Measurements from ENCODE around the gene METRNL.
"Not testable (repeated sequence)": the region's sequence is repeated elsewhere in the genome, so short reads cannot be mapped to it uniquely, and the experiment has no call there.

The METRNL gene

GRCh38 chr17:83079352-83079747 is at the start of gene METRNL:
Gene METRNL (plus strand): TSS chr17:83079609. CDS start chr17:83079816, 207 bp downstream.
- DNase-seq: no peak

- no peak for DNase-seq
These were observed 49.0 kb upstream of the METRNL start for GRCh38 chr17:83030432-83030831.

- no peak for DNase-seq
These were observed 48.0 kb upstream of the METRNL start for GRCh38 chr17:83031321-83031945.

- DNase-seq: not testable (repeated sequence)
These were observed 47.4 kb upstream of the METRNL start for GRCh38 chr17:83031946-83032451.

- DNase-seq: no peak
These were observed 46.6 kb upstream of the METRNL start for GRCh38 chr17:83032781-83033180.

- no peak for DNase-seq
These were observed 44.9 kb upstream of the METRNL start for GRCh38 chr17:83034525-83034924.

- no peak for DNase-seq
These were observed 43.7 kb upstream of the METRNL start for GRCh38 chr17:83035722-83036121.

GRCh38 chr17:83036193-83036592 is 43.2 kb upstream of the METRNL start:
- DNase-seq: no peak

- no peak for DNase-seq
These were observed 42.7 kb upstream of the METRNL start for GRCh38 chr17:83036666-83037065.

- no peak for DNase-seq
These were observed 42.1 kb upstream of the METRNL start for GRCh38 chr17:83037084-83037873.

GRCh38 chr17:83037874-83038165 is 41.6 kb upstream of the METRNL start:
- no peak for DNase-seq

- DNase-seq: not testable (repeated sequence)
These were observed 40.4 kb upstream of the METRNL start for GRCh38 chr17:83038983-83039382.

GRCh38 chr17:83041305-83041704 is 38.1 kb upstream of the METRNL start:
- DNase-seq: no peak

- DNase-seq: no peak
These were observed 36.8 kb upstream of the METRNL start for GRCh38 chr17:83042522-83043158.

- not testable (repeated sequence) for DNase-seq
These were observed 34.9 kb upstream of the METRNL start for GRCh38 chr17:83044479-83044878.

GRCh38 chr17:83046448-83047181 is 32.8 kb upstream of the METRNL start:
- DNase-seq: no peak

GRCh38 chr17:83047182-83047478 is 32.3 kb upstream of the METRNL start:
- DNase-seq: no peak

- not testable (repeated sequence) for DNase-seq
These were observed 31.5 kb upstream of the METRNL start for GRCh38 chr17:83047818-83048475.

- DNase-seq: no peak
These were observed 28.6 kb upstream of the METRNL start for GRCh38 chr17:83050651-83051395.

- DNase-seq: peak; percentile 72
These were observed 27.8 kb upstream of the METRNL start for GRCh38 chr17:83051396-83052240.

- no peak for DNase-seq
These were observed 27.2 kb upstream of the METRNL start for GRCh38 chr17:83052241-83052564.

Data from NCI-H2029 treated with DMSO at 0.1 percent for 48 hours (cell line).